K562 (cell line): ENCODE results near the gene CAMK2B. TPM values are rescaled to one million over a fixed set of nuclear protein-coding genes. Genes with fewer than 3 reads are reported as not detected.
A peak's percentile ranks its signal among the peaks of the same experiment; 100 is the strongest.

Experiments
- ARID2 ChIP-seq: fragments of 450-650 bp; IDR thresholded peaks from 2 replicates; pipeline ENCODE4 v1.6.1; 2017; ENCODE audit warnings: antibody characterized with exemption, mild to moderate bottlenecking
- ATF2 ChIP-seq: sonication (generic); formaldehyde crosslinking; IDR thresholded peaks from 2 replicates; pipeline ENCODE4 v1.8.1; 2022; ENCODE audit warnings: missing genetic modification reagents
- CAMTA2 ChIP-seq: fragments of 250-450 bp; sonication (Bioruptor Pico); conservative IDR thresholded peaks from 2 replicates; pipeline ENCODE4 v1.5.1; 2022
- FOXK1 ChIP-seq: sonication (generic); formaldehyde crosslinking; IDR thresholded peaks from 2 replicates; pipeline ENCODE4 v1.8.0; 2022; ENCODE audit warnings: missing genetic modification reagents, mild to moderate bottlenecking, borderline replicate concordance
- GTF2A2 ChIP-seq: IDR thresholded peaks from 2 replicates; pipeline ENCODE4 v1.6.1; 2016; ENCODE audit warnings: mild to moderate bottlenecking, missing genetic modification characterization, missing compliant biosample characterization
- HBP1 ChIP-seq: fragments of 450-650 bp; formaldehyde crosslinking; IDR thresholded peaks from 2 replicates; pipeline ENCODE4 v1.4.0; 2022; ENCODE audit warnings: missing genetic modification characterization
- HDAC1 ChIP-seq, 2 experiments: fragments of 450-650 bp; IDR thresholded peaks; 2 replicates each; pipeline ENCODE4 v1.6.1; 2016 to 2017; ENCODE audit warnings: inconsistent platforms in 1 of 2, mild to moderate bottlenecking in 1 of 2, moderate library complexity in 1 of 2
- HDGF ChIP-seq: fragments of 450-650 bp; IDR thresholded peaks from 2 replicates; pipeline ENCODE4 v1.6.1; 2016
- HEY1 ChIP-seq: fragments of 250-450 bp; sonication (Bioruptor Pico); IDR thresholded peaks from 2 replicates; pipeline ENCODE4 v1.5.0; 2020; ENCODE audit warnings: mild to moderate bottlenecking, moderate library complexity, borderline replicate concordance
- KLF13 ChIP-seq: fragments of 450-650 bp; IDR thresholded peaks from 2 replicates; pipeline ENCODE4 v1.6.1; 2016; ENCODE audit warnings: missing genetic modification characterization, low read depth, mild to moderate bottlenecking, missing compliant biosample characterization, moderate library complexity, borderline replicate concordance
- MAFK ChIP-seq: IDR thresholded peaks from 2 replicates; pipeline ENCODE4 v1.6.1; 2011; ENCODE audit warnings: low read length, improper control_type of control experiment
- MECOM ChIP-seq: fragments of 250-450 bp; sonication (Bioruptor Pico); IDR thresholded peaks from 2 replicates; pipeline ENCODE4 v1.8.0; 2022; ENCODE audit warnings: inconsistent platforms
- RBM34 ChIP-seq: fragments of 200-400 bp; formaldehyde crosslinking; IDR thresholded peaks from 2 replicates; pipeline ENCODE4 v1.6.1; 2018; ENCODE audit warnings: low read length, borderline replicate concordance; ENCODE audit not compliant: insufficient read depth
- SETDB1 ChIP-seq: IDR thresholded peaks from one replicate; pipeline ENCODE4 v1.6.1; 2012; ENCODE audit warnings: low read length, control low read depth, inconsistent platforms
- SIRT6 ChIP-seq: IDR thresholded peaks from one replicate; pipeline ENCODE4 v1.6.1; 2012; ENCODE audit warnings: low read depth, mild to moderate bottlenecking, control low read depth, inconsistent platforms, low read length, moderate library complexity
- SRSF7 ChIP-seq: fragments of 200-400 bp; formaldehyde crosslinking; optimal IDR thresholded peaks from 2 replicates; pipeline ENCODE3; 2017; ENCODE audit warnings: mild to moderate bottlenecking, low read depth, low read length
- TAF1 ChIP-seq: IDR thresholded peaks from 2 replicates; pipeline ENCODE4 v1.6.1; 2011; ENCODE audit warnings: mild to moderate bottlenecking, low read length, moderate library complexity; ENCODE audit not compliant: insufficient read depth, control insufficient read depth, severe bottlenecking; ENCODE audit errors: extremely low read depth
- TCF3 ChIP-seq: sonication (generic); formaldehyde crosslinking; IDR thresholded peaks from 2 replicates; pipeline ENCODE4 v1.4.0; 2020; ENCODE audit warnings: mild to moderate bottlenecking, missing genetic modification reagents
- TFE3 ChIP-seq: fragments of 450-650 bp; formaldehyde crosslinking; IDR thresholded peaks from 2 replicates; pipeline ENCODE4 v1.4.0; 2020; ENCODE audit warnings: mild to moderate bottlenecking, mixed read lengths
- TRIM28 ChIP-seq: fragments of 450-650 bp; IDR thresholded peaks from 2 replicates; pipeline ENCODE4 v1.6.1; 2017
- VEZF1 ChIP-seq: fragments of 200-800 bp; sonication (Bioruptor generic); IDR thresholded peaks from 2 replicates; pipeline ENCODE4 v1.6.1; 2017; ENCODE audit warnings: missing genetic modification characterization, missing compliant biosample characterization
- ZBED1 ChIP-seq: IDR thresholded peaks from 2 replicates; pipeline ENCODE4 v1.6.1; 2014
- ZNF174 ChIP-seq: fragments of 250-450 bp; sonication (Bioruptor Pico); IDR thresholded peaks from 2 replicates; pipeline ENCODE4 v1.4.0; 2020; ENCODE audit warnings: mild to moderate bottlenecking
- ZNF184 ChIP-seq: sonication (generic); formaldehyde crosslinking; IDR thresholded peaks from 2 replicates; pipeline ENCODE4 v1.5.0; 2020; ENCODE audit warnings: missing genetic modification reagents
- ZNF76 ChIP-seq: fragments of 250-450 bp; sonication (Bioruptor Pico); IDR thresholded peaks from 2 replicates; pipeline ENCODE4 v1.4.0; 2020; ENCODE audit warnings: mild to moderate bottlenecking, moderate library complexity, borderline replicate concordance
- polyA plus RNA-seq, 8 experiments: library from polyadenylated mRNA; depleted of rRNA in 4 of 8; stranded (reverse) in 5 of 8; unstranded in 3 of 8; fragments of >200 nt; fragmentation: Nextera tagmentation in 2 of 8; fragmentation: Illumina TruSeq in 1 of 8; extraction: Ambion mirVana in 2 of 8; extraction: Trizol in 1 of 8; gene quantifications; 2 replicates each; pipeline versions ENCODE4 v1.2.1 to v1.2.3, GENCODE V29; 2011 to 2014; ENCODE audit warnings: inconsistent platforms in 1 of 8, missing spikeins in 1 of 8
- total RNA-seq, 7 experiments: library from RNA; depleted of rRNA in 6 of 7; stranded (reverse); fragments of >200 nt in 6 of 7; fragmentation: Illumina TruSeq in 2 of 7; extraction: Trizol in 2 of 7; gene quantifications; 2 replicates each; pipeline versions ENCODE4 v1.2.1 to v1.2.3, GENCODE V29; 2011 to 2021; ENCODE audit warnings: low replicate concordance in 1 of 7

Gene CAMK2B
- total and polyA plus RNA-seq, 9 of the 15 experiments (the other 6 are each of a cell fraction or from before 2014, with no cell fraction given): 0.04 to 0.09 (median 0.05) TPM; not detected in 4

GRCh38 chr7:44200699-44201461 lies 124.5 kb downstream of the CAMK2B start, which contains the start of gene YKT6 (continued):
- TF ChIP-seq GTF2A2 (no peak), ZNF184 (CRISPR knock-in tag) (no peak), HDAC1 (IDR thresholded peaks at IDR 0.05) (peak; percentile 14 to 92; a peak in 2 of 4 replicates), SRSF7 (no peak), RBM34 (no peak), ATF2 (CRISPR knock-in tag) (no peak), SIRT6 (no peak), TAF1 (peak; percentile 92), TRIM28 (no peak; the same call in 1 of the 2 replicates), ZNF76 (CRISPR knock-in tag) (no peak), HBP1 (CRISPR knock-in tag) (no peak), KLF13 (tag) (no peak), CAMTA2 (no peak), HDGF (no peak), FOXK1 (no peak), SETDB1 (no peak), MECOM (CRISPR knock-in tag) (no peak), ARID2 (no peak), TFE3 (CRISPR knock-in tag) (no peak), MAFK (no peak), ZNF174 (no peak), ZBED1 (no peak), VEZF1 (CRISPR knock-in tag) (peak; percentile 70), HEY1 (CRISPR knock-in tag) (no peak), TCF3 (CRISPR knock-in tag) (no peak)
